ENCODE measurements around the gene OOSP1.

OOSP1 gene

DNA sequence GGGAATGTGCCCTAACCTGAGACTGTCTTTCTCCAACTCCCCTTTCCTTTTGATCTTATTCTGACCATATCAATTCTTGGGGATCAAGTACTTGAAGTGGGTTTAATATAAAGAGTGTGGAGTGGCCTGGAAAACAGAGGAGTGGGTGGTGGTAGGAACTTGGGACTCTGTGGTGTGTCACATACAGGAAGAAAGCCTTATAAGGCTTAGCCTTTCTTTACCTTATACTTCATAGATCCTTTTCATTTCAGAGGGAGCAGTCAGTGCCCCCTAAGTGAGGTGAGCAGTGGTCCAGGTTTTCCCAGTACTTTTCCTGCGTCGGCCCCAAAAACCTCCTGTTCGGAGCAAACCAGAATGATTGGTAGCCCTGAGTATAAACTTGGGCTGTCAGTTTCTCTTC, 486 bp downstream of the OOSP1 start:
- TF ChIP-seq, protein P1, sequence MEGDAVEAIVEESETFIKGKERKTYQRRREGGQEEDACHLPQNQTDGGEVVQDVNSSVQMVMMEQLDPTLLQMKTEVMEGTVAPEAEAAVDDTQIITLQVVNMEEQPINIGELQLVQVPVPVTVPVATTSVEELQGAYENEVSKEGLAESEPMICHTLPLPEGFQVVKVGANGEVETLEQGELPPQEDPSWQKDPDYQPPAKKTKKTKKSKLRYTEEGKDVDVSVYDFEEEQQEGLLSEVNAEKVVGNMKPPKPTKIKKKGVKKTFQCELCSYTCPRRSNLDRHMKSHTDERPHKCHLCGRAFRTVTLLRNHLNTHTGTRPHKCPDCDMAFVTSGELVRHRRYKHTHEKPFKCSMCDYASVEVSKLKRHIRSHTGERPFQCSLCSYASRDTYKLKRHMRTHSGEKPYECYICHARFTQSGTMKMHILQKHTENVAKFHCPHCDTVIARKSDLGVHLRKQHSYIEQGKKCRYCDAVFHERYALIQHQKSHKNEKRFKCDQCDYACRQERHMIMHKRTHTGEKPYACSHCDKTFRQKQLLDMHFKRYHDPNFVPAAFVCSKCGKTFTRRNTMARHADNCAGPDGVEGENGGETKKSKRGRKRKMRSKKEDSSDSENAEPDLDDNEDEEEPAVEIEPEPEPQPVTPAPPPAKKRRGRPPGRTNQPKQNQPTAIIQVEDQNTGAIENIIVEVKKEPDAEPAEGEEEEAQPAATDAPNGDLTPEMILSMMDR (IDR thresholded peaks at IDR 0.05; ENCODE audit: low read depth, low read length, missing control alignments) = no peak
- no peak for DNase-seq (ENCODE audit: low read depth)
- in situ Hi-C loops (cut with HindIII; ENCODE audit: low sequenced_read_pairs) = no loop called here
- H3K4me3 ChIP-seq (ENCODE audit: low read depth, low read length) = no peak overlapping the region

DNA sequence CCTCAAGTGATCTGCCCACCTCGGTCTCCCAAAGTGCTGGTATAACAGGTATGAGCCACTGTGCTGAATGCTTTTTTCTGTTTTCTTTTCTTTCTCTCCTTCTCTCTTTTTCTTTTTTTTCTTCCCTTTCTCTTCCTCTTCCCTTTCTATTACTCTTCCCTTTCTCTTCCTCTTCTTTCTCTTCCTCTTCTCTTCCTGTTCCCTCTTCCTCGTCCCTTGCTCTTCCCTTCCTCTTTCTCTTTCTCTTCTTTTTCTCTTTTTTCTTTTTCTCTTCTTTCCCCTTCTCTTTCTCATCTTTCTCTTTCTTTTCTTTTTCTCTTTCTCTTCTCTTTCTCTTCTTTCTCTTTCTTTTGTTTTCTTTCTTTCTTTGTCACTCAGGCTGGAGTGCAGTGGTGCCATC, 1.2 kb downstream of the OOSP1 start:
- TF ChIP-seq, protein P1 (IDR thresholded peaks at IDR 0.05; ENCODE audit: low read depth, low read length, missing control alignments) = no peak
- DNase-seq (ENCODE audit: low read depth) = no peak
- in situ Hi-C loops (cut with HindIII; ENCODE audit: low sequenced_read_pairs) = no loop called here
- H3K4me3 ChIP-seq (ENCODE audit: low read depth, low read length) = no peak overlapping the region

DNA sequence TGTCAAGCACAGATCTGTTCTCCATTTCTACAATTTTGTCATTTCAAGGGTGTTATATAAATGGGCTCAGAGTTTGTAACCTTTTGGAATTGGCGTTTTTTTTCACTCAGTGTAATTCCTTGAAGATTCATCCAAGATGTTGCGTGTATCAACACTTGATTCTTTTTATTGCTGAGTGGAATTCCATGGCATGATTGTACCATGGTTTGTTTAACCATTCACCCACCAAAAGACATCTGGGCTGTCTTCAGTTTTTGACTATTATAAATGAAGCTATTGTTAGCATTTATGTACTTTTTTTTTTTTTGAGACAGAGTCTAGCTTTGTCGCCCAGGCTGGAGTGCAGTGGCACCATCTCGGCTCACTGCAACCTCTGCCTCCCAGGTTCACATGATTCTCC, 2.9 kb downstream of the OOSP1 start:
- no peak for DNase-seq (ENCODE audit: low read depth)
- H3K4me3 ChIP-seq (ENCODE audit: low read depth, low read length) = no peak overlapping the region
- in situ Hi-C loops (cut with HindIII; ENCODE audit: low sequenced_read_pairs) = no loop called here
- TF ChIP-seq, protein P1 (IDR thresholded peaks at IDR 0.05; ENCODE audit: low read depth, low read length, missing control alignments) = no peak

DNA sequence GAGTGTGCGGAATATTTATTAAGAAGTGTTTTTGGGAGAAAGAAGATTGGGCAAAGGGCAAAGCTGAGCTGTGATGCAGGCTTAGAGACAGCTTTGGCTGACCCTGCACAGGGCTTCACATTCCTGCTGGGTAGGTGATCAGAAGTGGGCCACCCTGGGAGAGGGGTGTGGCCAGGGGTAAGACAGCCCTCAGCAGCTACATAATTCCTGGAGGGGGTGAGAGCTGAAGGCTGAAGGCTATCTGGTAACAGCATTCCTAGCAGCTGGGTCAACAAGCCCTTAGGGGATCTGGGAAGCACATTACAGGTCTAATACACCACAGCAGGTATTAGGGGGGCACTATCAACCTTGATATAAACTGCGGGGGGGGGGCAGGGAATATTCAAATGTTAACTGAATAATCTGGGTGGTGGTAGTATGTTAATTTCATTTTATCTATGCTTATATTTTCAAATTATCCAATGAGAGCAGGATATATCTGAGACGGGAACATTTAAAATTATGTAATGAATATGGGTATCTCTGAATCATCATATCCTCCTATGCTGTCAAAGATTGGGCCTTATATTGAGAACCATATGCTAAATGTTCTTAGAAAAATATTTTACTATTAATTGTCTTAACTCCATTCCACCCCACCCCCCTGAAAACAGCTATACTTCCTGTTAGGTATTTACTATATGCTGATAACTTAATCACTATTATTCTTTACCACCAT, 5.9 kb downstream of the OOSP1 start:
- no peak for DNase-seq (ENCODE audit: low read depth)
- in situ Hi-C loops (cut with HindIII; ENCODE audit: low sequenced_read_pairs) = no loop called here
- TF ChIP-seq, protein P1 (IDR thresholded peaks at IDR 0.05; ENCODE audit: low read depth, low read length, missing control alignments) = no peak

DNA sequence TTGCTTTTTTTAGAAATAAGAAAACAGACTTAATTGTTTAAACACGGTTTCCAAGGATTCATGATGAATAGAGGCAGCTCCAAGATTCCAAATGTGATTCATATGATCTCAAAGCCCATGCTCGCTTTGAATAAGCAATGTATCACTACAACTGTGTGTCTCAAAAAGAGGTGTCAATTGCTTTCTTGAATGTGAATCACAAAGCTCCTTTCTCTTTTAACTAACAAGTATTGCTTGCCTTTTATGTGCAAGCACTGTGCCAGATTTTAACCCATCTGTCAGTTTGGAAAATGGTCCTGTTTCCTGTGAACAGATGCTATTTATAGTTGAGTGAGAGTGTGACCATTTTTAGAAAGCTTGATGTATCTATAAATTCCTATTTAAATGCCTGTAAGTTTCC, 6.5 kb downstream of the OOSP1 start:
- no peak for DNase-seq (ENCODE audit: low read depth)
- in situ Hi-C loops (cut with HindIII; ENCODE audit: low sequenced_read_pairs) = no loop called here
- no peak overlapping the region for H3K4me3 ChIP-seq (ENCODE audit: low read depth, low read length)
- TF ChIP-seq, protein P1 (IDR thresholded peaks at IDR 0.05; ENCODE audit: low read depth, low read length, missing control alignments) = no peak

More for the DNA sequence above, 5.9 kb downstream of the OOSP1 start:
- H3K4me3 ChIP-seq (ENCODE audit: low read depth, low read length) = no peak overlapping the region

DNA sequence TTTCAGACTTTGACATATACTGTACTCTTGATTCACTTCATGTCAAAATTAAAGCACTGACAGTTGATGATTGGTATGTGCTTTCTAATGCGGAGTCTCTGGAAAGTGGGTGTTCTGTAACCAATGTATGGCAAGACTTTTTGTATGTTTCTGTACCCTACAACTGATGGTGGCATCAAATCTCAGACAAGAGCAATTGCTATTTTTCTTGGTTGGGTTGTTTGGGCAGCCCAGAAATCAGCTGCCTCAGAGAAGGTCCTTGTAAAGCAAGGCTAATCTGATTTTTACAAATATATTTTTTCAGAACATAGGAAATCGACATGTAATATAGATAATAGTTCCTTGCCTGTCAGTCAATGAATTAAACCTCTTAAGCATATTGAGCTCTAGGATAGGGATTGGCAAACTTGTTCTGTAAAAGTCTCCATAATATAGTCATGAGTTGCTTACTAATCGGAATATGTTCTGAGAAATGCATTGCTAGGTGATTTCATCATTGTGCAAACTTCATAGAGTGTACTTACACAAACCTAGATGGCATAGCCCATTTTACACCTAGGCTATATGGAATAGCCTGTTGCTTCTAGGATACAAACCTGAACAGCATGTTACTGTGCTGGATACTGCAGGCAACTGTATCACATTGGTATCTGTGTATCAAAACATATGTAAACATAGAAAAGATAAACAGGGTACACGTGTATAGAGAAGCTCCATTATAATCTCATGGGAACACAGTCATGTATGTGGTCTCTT, 15.4 kb downstream of the OOSP1 start:
- no peak for DNase-seq (ENCODE audit: low read depth)
- no peak overlapping the region for H3K4me3 ChIP-seq (ENCODE audit: low read depth, low read length)
- TF ChIP-seq, protein P1 (IDR thresholded peaks at IDR 0.05; ENCODE audit: low read depth, low read length, missing control alignments) = no peak
- in situ Hi-C loops (cut with HindIII; ENCODE audit: low sequenced_read_pairs) = no loop called here
